GM21786 (cell line): ENCODE measurements around the gene ABCC12.

Experiments
- ATAC-seq: cut with Tn5 transposase; IDR thresholded peaks from one replicate; pipeline ENCODE4 v1.9.1; 2021; ENCODE audit not compliant: unreplicated experiment

The ABCC12 gene

DNA sequence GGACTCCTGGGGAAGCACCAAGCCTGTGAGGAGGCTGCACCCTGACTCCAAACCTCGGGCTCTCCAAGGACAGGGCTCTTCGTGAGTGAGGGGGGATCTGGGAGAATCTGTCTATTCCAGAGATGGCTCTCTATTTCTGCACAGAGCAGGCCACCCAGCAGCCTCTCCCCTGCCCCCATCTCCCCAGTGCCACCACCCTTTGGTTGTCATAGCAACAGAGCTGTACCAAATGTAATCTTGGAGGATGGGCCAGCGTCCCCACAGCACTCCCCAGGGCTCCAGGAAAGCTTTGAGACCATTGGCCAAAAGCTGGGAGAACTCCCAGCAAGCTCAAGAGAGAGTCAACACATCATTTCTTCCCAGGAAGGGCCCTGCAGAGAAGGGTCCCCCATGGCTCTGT lies 49.3 kb downstream of the ABCC12 start:
- ATAC-seq = no peak
